GM23338 (cell line): ENCODE measurements around the gene SMR3B. TPM values are rescaled to one million over a fixed set of nuclear protein-coding genes. Genes with fewer than 3 reads are reported as not detected.

Experiments used
- ATAC-seq: fragments of 200-7000 bp; cut with Tn5 transposase; 3 replicates; pipeline ENCODE4 v1.9.1; 2020
- DNase-seq: peaks from one replicate; pipeline ENCODE4 v3.0.0-alpha.2; 2015; ENCODE audit warnings: low spot score
- H2AFZ ChIP-seq: fragments of 200-600 bp; sonication (generic); 2 replicates; pipeline ENCODE4 v1.8.0; 2016; ENCODE audit warnings: antibody characterized with exemption, mild to moderate bottlenecking, moderate library complexity
- H3F3A ChIP-seq: fragments of 200-600 bp; sonication (generic); replicated peaks from 2 replicates; pipeline ENCODE4 v1.8.0; 2017; ENCODE audit warnings: antibody characterized with exemption, mixed run types, low read depth
- H3K27ac ChIP-seq: fragments of 200-600 bp; sonication (generic); 2 replicates; pipeline ENCODE4 v1.6.1; 2016; ENCODE audit warnings: low read depth
- H3K27me3 ChIP-seq: fragments of 200-600 bp; sonication (generic); 2 replicates; pipeline ENCODE4 v1.8.0; 2016; ENCODE audit warnings: mild to moderate bottlenecking, mixed run types, moderate library complexity; ENCODE audit not compliant: insufficient read depth
- H3K36me3 ChIP-seq: fragments of 200-600 bp; sonication (generic); 2 replicates; pipeline ENCODE4 v1.8.0; 2016; ENCODE audit warnings: mild to moderate bottlenecking; ENCODE audit not compliant: insufficient read depth
- H3K4me1 ChIP-seq: fragments of 200-600 bp; sonication (generic); 2 replicates; pipeline ENCODE4 v1.8.0; 2016; ENCODE audit warnings: mild to moderate bottlenecking, moderate library complexity; ENCODE audit not compliant: insufficient read depth
- H3K4me2 ChIP-seq: fragments of 200-600 bp; sonication (generic); 2 replicates; pipeline ENCODE4 v1.7.1; 2017; ENCODE audit warnings: mixed run types
- H3K4me3 ChIP-seq: fragments of 200-600 bp; sonication (generic); 2 replicates; pipeline ENCODE4 v1.6.1; 2016; ENCODE audit warnings: mixed run types
- H3K79me2 ChIP-seq: fragments of 200-600 bp; sonication (generic); replicated peaks from 2 replicates; pipeline ENCODE4 v1.8.0; 2017; ENCODE audit warnings: mild to moderate bottlenecking; ENCODE audit not compliant: insufficient read depth
- H3K9me2 ChIP-seq: fragments of 200-600 bp; sonication (generic); 2 replicates; pipeline ENCODE4 v1.8.0; 2017; ENCODE audit not compliant: insufficient read depth
- H4K20me1 ChIP-seq: fragments of 200-600 bp; sonication (generic); replicated peaks from 2 replicates; pipeline ENCODE4 v1.8.0; 2017; ENCODE audit warnings: mild to moderate bottlenecking; ENCODE audit not compliant: insufficient read depth
- H3K27ac Mint-ChIP-seq: 2 replicates; pipeline ENCODE4 v1.8.0; 2020; ENCODE audit warnings: inconsistent platforms, mild to moderate bottlenecking, moderate library complexity, mixed read lengths
- H3K27me3 Mint-ChIP-seq: 3 replicates; pipeline ENCODE4 v1.8.0; 2022; ENCODE audit warnings: low read depth, mild to moderate bottlenecking, moderate library complexity, mixed read lengths, inconsistent platforms; ENCODE audit not compliant: insufficient read depth, poor library complexity
- H3K36me3 Mint-ChIP-seq: 3 replicates; pipeline ENCODE4 v1.8.0; 2021; ENCODE audit warnings: low read depth, mild to moderate bottlenecking, inconsistent platforms, moderate library complexity, mixed read lengths
- H3K4me1 Mint-ChIP-seq: 3 replicates; pipeline ENCODE4 v1.8.0; 2020; ENCODE audit warnings: mild to moderate bottlenecking, inconsistent platforms, mixed read lengths
- H3K4me3 Mint-ChIP-seq: 3 replicates; pipeline ENCODE4 v1.8.0; 2021; ENCODE audit warnings: moderate library complexity, mild to moderate bottlenecking, inconsistent platforms, mixed read lengths
- H3K9me3 Mint-ChIP-seq: 3 replicates; pipeline ENCODE4 v1.8.0; 2020; ENCODE audit warnings: moderate library complexity, mild to moderate bottlenecking, inconsistent platforms, mixed read lengths
- CREB1 ChIP-seq: fragments of 250-450 bp; sonication (Bioruptor Pico); IDR thresholded peaks from 2 replicates; pipeline ENCODE4 v1.5.0; 2020; ENCODE audit warnings: low read depth, mild to moderate bottlenecking, moderate library complexity
- CTCF ChIP-seq, 2 experiments: fragments of 200-600 bp in 1 of 2; sonication (generic) in 1 of 2; conservative IDR thresholded peaks; 2 replicates each; pipeline versions ENCODE4 v1.5.1 to v1.6.1; 2016 to 2017; ENCODE audit warnings: antibody characterized with exemption in 2 of 2, low read depth in 2 of 2, mild to moderate bottlenecking in 2 of 2, moderate library complexity in 1 of 2
- ETS1 ChIP-seq: IDR thresholded peaks from 2 replicates; pipeline ENCODE4 v1.6.1; 2016; ENCODE audit warnings: antibody characterized with exemption
- EZH2 ChIP-seq: fragments of 200-600 bp; sonication (generic); IDR thresholded peaks from one replicate; pipeline ENCODE4 v1.8.0; 2017; ENCODE audit warnings: antibody characterized with exemption, mild to moderate bottlenecking, low read depth; ENCODE audit not compliant: unreplicated experiment
- EZH2phosphoT487 ChIP-seq: fragments of 200-600 bp; sonication (generic); IDR thresholded peaks from one replicate; pipeline ENCODE4 v1.8.1; 2018; ENCODE audit warnings: antibody characterized with exemption; ENCODE audit not compliant: unreplicated experiment
- JUNB ChIP-seq: IDR thresholded peaks from one replicate; pipeline ENCODE4 v1.6.1; 2016; ENCODE audit warnings: antibody characterized with exemption; ENCODE audit not compliant: unreplicated experiment
- NANOG ChIP-seq: IDR thresholded peaks from 2 replicates; pipeline ENCODE4 v1.6.1; 2016; ENCODE audit warnings: antibody characterized with exemption, borderline replicate concordance
- POLR2AphosphoS5 ChIP-seq: IDR thresholded peaks from 2 replicates; pipeline ENCODE4 v1.6.1; 2016; ENCODE audit warnings: antibody characterized with exemption, low read depth
- STAT1 ChIP-seq: IDR thresholded peaks from one replicate; pipeline ENCODE4 v1.6.1; 2016; ENCODE audit warnings: antibody characterized with exemption; ENCODE audit not compliant: unreplicated experiment
- ZNF114 ChIP-seq: fragments of 250-450 bp; sonication (Bioruptor Pico); IDR thresholded peaks from 2 replicates; pipeline ENCODE4 v1.5.0; 2020; ENCODE audit warnings: mild to moderate bottlenecking, moderate library complexity
- ZNF331 ChIP-seq: fragments of 250-450 bp; sonication (Bioruptor Pico); IDR thresholded peaks from 2 replicates; pipeline ENCODE4 v1.5.0; 2020; ENCODE audit warnings: low read depth, mild to moderate bottlenecking, moderate library complexity
- ZNF462 ChIP-seq: fragments of 250-450 bp; sonication (Bioruptor Pico); IDR thresholded peaks from 2 replicates; pipeline ENCODE4 v1.5.0; 2020; ENCODE audit warnings: mild to moderate bottlenecking, moderate library complexity
- polyA plus RNA-seq: library from polyadenylated mRNA; unstranded; fragments of >200 nt; fragmentation: Nextera tagmentation; extraction: Ambion mirVana; gene quantifications from 2 replicates; pipeline ENCODE4 v1.2.1, GENCODE V29; 2016
- total RNA-seq: library from RNA; depleted of rRNA; stranded (reverse); fragments of >200 nt; shearing (Covaris generic); gene quantifications from 2 replicates; pipeline ENCODE4 v1.2.3, GENCODE V29; 2014
- TF ChIP-seq, protein P1 (sequence below): IDR thresholded peaks from one replicate; pipeline ENCODE4 v1.6.1; 2018; ENCODE audit warnings: antibody characterized with exemption; ENCODE audit not compliant: unreplicated experiment

SMR3B gene
- total and polyA plus RNA-seq, 2 experiments from 2014 or later = not detected

DNA sequence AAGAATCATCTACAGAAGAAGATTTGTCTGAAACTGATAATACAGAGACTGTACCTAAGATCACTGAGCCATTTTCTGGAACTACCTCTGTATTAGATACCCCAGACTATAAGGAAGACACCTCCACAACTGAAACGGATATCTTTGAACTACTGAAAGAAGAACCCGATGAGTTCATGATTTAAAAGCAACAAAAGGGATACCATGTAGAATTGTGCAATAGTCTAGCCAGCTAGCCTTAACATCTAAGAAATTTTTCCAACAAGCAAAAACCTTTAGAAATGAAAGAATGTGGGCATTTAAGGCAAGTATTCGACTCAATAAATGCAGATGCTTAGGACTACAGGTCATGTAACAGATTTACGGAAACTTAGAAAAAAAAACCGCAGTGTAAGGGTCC lies 46.9 kb upstream of the SMR3B start:
- TF ChIP-seq ZNF331 = no peak
- TF ChIP-seq JUNB = no peak
- no peak for TF ChIP-seq CTCF (conservative IDR thresholded peaks at IDR 0.05; ENCODE audit: low read depth in 2 of 2)
- TF ChIP-seq ETS1 = no peak
- TF ChIP-seq, protein P1, sequence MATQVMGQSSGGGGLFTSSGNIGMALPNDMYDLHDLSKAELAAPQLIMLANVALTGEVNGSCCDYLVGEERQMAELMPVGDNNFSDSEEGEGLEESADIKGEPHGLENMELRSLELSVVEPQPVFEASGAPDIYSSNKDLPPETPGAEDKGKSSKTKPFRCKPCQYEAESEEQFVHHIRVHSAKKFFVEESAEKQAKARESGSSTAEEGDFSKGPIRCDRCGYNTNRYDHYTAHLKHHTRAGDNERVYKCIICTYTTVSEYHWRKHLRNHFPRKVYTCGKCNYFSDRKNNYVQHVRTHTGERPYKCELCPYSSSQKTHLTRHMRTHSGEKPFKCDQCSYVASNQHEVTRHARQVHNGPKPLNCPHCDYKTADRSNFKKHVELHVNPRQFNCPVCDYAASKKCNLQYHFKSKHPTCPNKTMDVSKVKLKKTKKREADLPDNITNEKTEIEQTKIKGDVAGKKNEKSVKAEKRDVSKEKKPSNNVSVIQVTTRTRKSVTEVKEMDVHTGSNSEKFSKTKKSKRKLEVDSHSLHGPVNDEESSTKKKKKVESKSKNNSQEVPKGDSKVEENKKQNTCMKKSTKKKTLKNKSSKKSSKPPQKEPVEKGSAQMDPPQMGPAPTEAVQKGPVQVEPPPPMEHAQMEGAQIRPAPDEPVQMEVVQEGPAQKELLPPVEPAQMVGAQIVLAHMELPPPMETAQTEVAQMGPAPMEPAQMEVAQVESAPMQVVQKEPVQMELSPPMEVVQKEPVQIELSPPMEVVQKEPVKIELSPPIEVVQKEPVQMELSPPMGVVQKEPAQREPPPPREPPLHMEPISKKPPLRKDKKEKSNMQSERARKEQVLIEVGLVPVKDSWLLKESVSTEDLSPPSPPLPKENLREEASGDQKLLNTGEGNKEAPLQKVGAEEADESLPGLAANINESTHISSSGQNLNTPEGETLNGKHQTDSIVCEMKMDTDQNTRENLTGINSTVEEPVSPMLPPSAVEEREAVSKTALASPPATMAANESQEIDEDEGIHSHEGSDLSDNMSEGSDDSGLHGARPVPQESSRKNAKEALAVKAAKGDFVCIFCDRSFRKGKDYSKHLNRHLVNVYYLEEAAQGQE = no peak
- no peak for TF ChIP-seq ZNF462 (CRISPR knock-in tag)
- TF ChIP-seq STAT1 = no peak
- no peak for TF ChIP-seq ZNF114 (CRISPR knock-in tag)
- TF ChIP-seq CREB1 (CRISPR knock-in tag) = no peak
- no peak for TF ChIP-seq POLR2AphosphoS5
- TF ChIP-seq EZH2 = no peak
- no peak for TF ChIP-seq EZH2phosphoT487
- no peak for TF ChIP-seq NANOG
- Histone ChIP-seq H3K36me3 (no peaks in the 10 kb centered on the region), H3K4me3 (no peak overlapping the region), H3K4me2 (no peak overlapping the region), H3K27ac (no peak overlapping the region), H3K79me2 (no peaks in the 10 kb centered on the region), H3K9me2 (no peaks in the 10 kb centered on the region), H2AFZ (peak overlapping the region; percentile 44; the same call in 1 of the 2 replicates), H3K4me1 (no peaks in the 10 kb centered on the region), H3F3A (no peaks in the 10 kb centered on the region), H3K27me3 (no peaks in the 10 kb centered on the region), H4K20me1 (no peaks in the 10 kb centered on the region)
- H3K36me3 Mint-ChIP-seq = no peaks in the 10 kb centered on the region
- no peaks in the 10 kb centered on the region for H3K9me3 Mint-ChIP-seq
- no peak overlapping the region for H3K27ac Mint-ChIP-seq
- H3K4me3 Mint-ChIP-seq = no peak overlapping the region
- no peaks in the 10 kb centered on the region for H3K4me1 Mint-ChIP-seq
- H3K27me3 Mint-ChIP-seq = peaks cover 2% of the 10 kb centered on the region
- ATAC-seq (no peak), DNase-seq (no peak)
